ENCODE data around the gene TIGD7. TPM values are rescaled to one million over a fixed set of nuclear protein-coding genes. Genes with fewer than 3 reads are reported as not detected.

Gene TIGD7
- total RNA-seq, 1 donor from 2014 or later, result 2.4 TPM

GRCh38 chr16:3285131-3285530 lies 20.1 kb downstream of the TIGD7 start:
- no peak for TF ChIP-seq CTCF (IDR thresholded peaks at IDR 0.05; ENCODE audit: insufficient read depth, low read length, severe bottlenecking)
- DNase-seq (ENCODE audit: low read depth) (no peak), FAIRE-seq (no peak)
- Histone ChIP-seq H3K36me3 (ENCODE audit: control insufficient read depth, insufficient read depth, low read length) (peaks cover 18% of the 10 kb centered on the region), H3K4me3 (ENCODE audit: low read depth, low read length) (no peak overlapping the region), H3K27me3 (ENCODE audit: control insufficient read depth, insufficient read depth, low read length) (no peaks in the 10 kb centered on the region)

- DNase-seq (ENCODE audit: low read depth) (no peak), FAIRE-seq (no peak)
- Histone ChIP-seq H3K27me3 (ENCODE audit: control insufficient read depth, insufficient read depth, low read length) (no peaks in the 10 kb centered on the region), H3K36me3 (ENCODE audit: control insufficient read depth, insufficient read depth, low read length) (peaks cover 8% of the 10 kb centered on the region), H3K4me3 (ENCODE audit: low read depth, low read length) (peak overlapping the region; percentile 69)
- TF ChIP-seq CTCF (IDR thresholded peaks at IDR 0.05; ENCODE audit: insufficient read depth, low read length, severe bottlenecking), result no peak
Observed at GRCh38 chr16:3283543-3284447, 21.4 kb downstream of the TIGD7 start.

- DNase-seq (ENCODE audit: low read depth) (peak; percentile 91), FAIRE-seq (no peak)
- TF ChIP-seq CTCF (IDR thresholded peaks at IDR 0.05; ENCODE audit: insufficient read depth, low read length, severe bottlenecking), result no peak
- H3K4me3 ChIP-seq (ENCODE audit: low read depth, low read length), result peak within 1 kb of the TSS; percentile 69
- no peaks in the 10 kb centered on the region for H3K27me3 ChIP-seq (ENCODE audit: control insufficient read depth, insufficient read depth, low read length)
- H3K36me3 ChIP-seq (ENCODE audit: control insufficient read depth, insufficient read depth, low read length), result peaks cover 4% of the 10 kb centered on the region
Observed at GRCh38 chr16:3282730-3283542, 22.3 kb downstream of the TIGD7 start, which contains the start of gene ZNF263. Gene ZNF263 (plus strand): TSS chr16:3283491. CDS start chr16:3283819, 328 bp downstream.

GRCh38 chr16:3282103-3282729 lies 23.0 kb downstream of the TIGD7 start:
- H3K27me3 ChIP-seq (ENCODE audit: control insufficient read depth, insufficient read depth, low read length), result no peaks in the 10 kb centered on the region
- H3K4me3 ChIP-seq (ENCODE audit: low read depth, low read length), result peak overlapping the region; percentile 69
- H3K36me3 ChIP-seq (ENCODE audit: control insufficient read depth, insufficient read depth, low read length), result peaks cover 4% of the 10 kb centered on the region
- no peak for TF ChIP-seq CTCF (IDR thresholded peaks at IDR 0.05; ENCODE audit: insufficient read depth, low read length, severe bottlenecking)
- DNase-seq (ENCODE audit: low read depth) (no peak), FAIRE-seq (no peak)

- TF ChIP-seq CTCF (IDR thresholded peaks at IDR 0.05; ENCODE audit: insufficient read depth, low read length, severe bottlenecking), result no peak
- DNase-seq (ENCODE audit: low read depth), result no peak
- no peak overlapping the region for H3K4me3 ChIP-seq (ENCODE audit: low read depth, low read length)
- H3K27me3 ChIP-seq (ENCODE audit: control insufficient read depth, insufficient read depth, low read length), result no peaks in the 10 kb centered on the region
- peaks cover 4% of the 10 kb centered on the region for H3K36me3 ChIP-seq (ENCODE audit: control insufficient read depth, insufficient read depth, low read length)
- no peak for FAIRE-seq
Observed at GRCh38 chr16:3281222-3281820, 23.9 kb downstream of the TIGD7 start.

All from bronchial epithelial cell (primary cell).